Measurements from ENCODE around the gene ITPK1.

GRCh38 chr14:92963301-92964123 is 152.2 kb downstream of the ITPK1 start:
- TF ChIP-seq CTCF (conservative IDR thresholded peaks at IDR 0.05) (no peak), ZFX (IDR thresholded peaks at IDR 0.05) (no peak)
